Prostate gland (tissue), 2 donors: Measurements from ENCODE around the gene TCF7.

ENCODE experiments used
- POLR2A ChIP-seq: fragments of 450-650 bp; IDR thresholded peaks from one replicate; pipeline ENCODE4 v1.6.1; 2016; ENCODE audit warnings: antibody characterized with exemption, mild to moderate bottlenecking
- TF ChIP-seq, protein P1 (sequence below), 4 experiments: fragments of 200-600 bp in 2 of 4; fragments of 450-650 bp in 2 of 4; sonication (generic) in 2 of 4; IDR thresholded peaks; 1 replicate in 3 of 4; 2 replicates in 1 of 4; pipeline ENCODE4 v1.5.1; 2016 to 2019; ENCODE audit warnings: antibody characterized with exemption in 4 of 4, mild to moderate bottlenecking in 2 of 4, moderate library complexity in 2 of 4

GRCh38 chr5:134084022-134084565, 30.4 kb upstream of the TCF7 start:
- TF ChIP-seq, protein P1, sequence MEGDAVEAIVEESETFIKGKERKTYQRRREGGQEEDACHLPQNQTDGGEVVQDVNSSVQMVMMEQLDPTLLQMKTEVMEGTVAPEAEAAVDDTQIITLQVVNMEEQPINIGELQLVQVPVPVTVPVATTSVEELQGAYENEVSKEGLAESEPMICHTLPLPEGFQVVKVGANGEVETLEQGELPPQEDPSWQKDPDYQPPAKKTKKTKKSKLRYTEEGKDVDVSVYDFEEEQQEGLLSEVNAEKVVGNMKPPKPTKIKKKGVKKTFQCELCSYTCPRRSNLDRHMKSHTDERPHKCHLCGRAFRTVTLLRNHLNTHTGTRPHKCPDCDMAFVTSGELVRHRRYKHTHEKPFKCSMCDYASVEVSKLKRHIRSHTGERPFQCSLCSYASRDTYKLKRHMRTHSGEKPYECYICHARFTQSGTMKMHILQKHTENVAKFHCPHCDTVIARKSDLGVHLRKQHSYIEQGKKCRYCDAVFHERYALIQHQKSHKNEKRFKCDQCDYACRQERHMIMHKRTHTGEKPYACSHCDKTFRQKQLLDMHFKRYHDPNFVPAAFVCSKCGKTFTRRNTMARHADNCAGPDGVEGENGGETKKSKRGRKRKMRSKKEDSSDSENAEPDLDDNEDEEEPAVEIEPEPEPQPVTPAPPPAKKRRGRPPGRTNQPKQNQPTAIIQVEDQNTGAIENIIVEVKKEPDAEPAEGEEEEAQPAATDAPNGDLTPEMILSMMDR (IDR thresholded peaks at IDR 0.05): no peak
- no peak for TF ChIP-seq POLR2A
